WTC11 (cell line): ENCODE results near the gene CLK2.
"Not testable (repeated sequence)": the region's sequence is repeated elsewhere in the genome, so short reads cannot be mapped to it uniquely, and the experiment has no call there.

Source experiments
- ATF1 ChIP-seq: sonication (generic); formaldehyde crosslinking; IDR thresholded peaks from 2 replicates; pipeline ENCODE4 v1.8.1; 2023; ENCODE audit warnings: mild to moderate bottlenecking, moderate library complexity, missing genetic modification reagents
- CBFB ChIP-seq: sonication (generic); formaldehyde crosslinking; IDR thresholded peaks from 2 replicates; pipeline ENCODE4 v1.8.1; 2022; ENCODE audit warnings: mild to moderate bottlenecking, low read depth, missing genetic modification reagents
- ESRRA ChIP-seq: sonication (generic); formaldehyde crosslinking; IDR thresholded peaks from 2 replicates; pipeline ENCODE4 v1.8.1; 2022; ENCODE audit warnings: mild to moderate bottlenecking, missing genetic modification reagents, borderline replicate concordance
- ETV6 ChIP-seq: sonication (generic); formaldehyde crosslinking; IDR thresholded peaks from 2 replicates; pipeline ENCODE4 v1.8.1; 2022; ENCODE audit warnings: mild to moderate bottlenecking, missing genetic modification reagents
- GABPB1 ChIP-seq: sonication (generic); formaldehyde crosslinking; IDR thresholded peaks from 2 replicates; pipeline ENCODE4 v1.8.1; 2023; ENCODE audit warnings: mild to moderate bottlenecking, missing genetic modification reagents
- JUN ChIP-seq: sonication (generic); formaldehyde crosslinking; IDR thresholded peaks from 2 replicates; pipeline ENCODE4 v1.8.0; 2023; ENCODE audit warnings: mild to moderate bottlenecking, missing genetic modification reagents
- TEAD4 ChIP-seq: sonication (generic); formaldehyde crosslinking; IDR thresholded peaks from 2 replicates; pipeline ENCODE4 v1.8.0; 2022; ENCODE audit warnings: mild to moderate bottlenecking, missing genetic modification reagents
- ZNF263 ChIP-seq: sonication (generic); formaldehyde crosslinking; IDR thresholded peaks from 2 replicates; pipeline ENCODE4 v1.8.1; 2022; ENCODE audit warnings: low read depth, mild to moderate bottlenecking, moderate library complexity, missing genetic modification reagents
- TF ChIP-seq, protein P1 (sequence below): fragments of 200-600 bp; IDR thresholded peaks from 2 replicates; pipeline ENCODE4 v1.8.0; 2022; ENCODE audit warnings: antibody characterized with exemption
- TF ChIP-seq, protein P2 (sequence below): sonication (generic); formaldehyde crosslinking; IDR thresholded peaks from 2 replicates; pipeline ENCODE4 v1.8.0; 2023; ENCODE audit warnings: missing genetic modification reagents
- TF ChIP-seq, protein P3 (sequence below): sonication (generic); formaldehyde crosslinking; IDR thresholded peaks from 2 replicates; pipeline ENCODE4 v1.8.0; 2022; ENCODE audit warnings: missing genetic modification reagents

DNA sequence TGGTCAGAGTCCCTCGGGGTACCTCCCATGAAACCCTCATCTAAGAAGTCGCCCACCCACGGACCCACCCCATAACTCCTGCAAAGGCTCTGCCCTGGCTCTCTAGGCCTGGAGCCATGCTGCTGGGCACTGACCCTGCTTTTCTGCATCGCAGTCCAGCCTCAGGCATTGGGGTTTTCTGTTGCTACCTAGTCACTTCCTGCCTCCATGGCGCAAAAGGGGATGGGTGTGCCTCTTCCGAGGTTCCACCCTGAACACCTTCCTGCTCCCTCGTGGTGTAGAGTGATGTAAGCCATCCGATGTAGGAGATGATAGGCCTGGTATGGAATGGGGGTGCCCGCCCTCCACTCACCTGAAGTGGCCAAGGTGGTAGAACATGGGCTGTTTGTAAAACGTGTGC is 58.6 kb downstream of the CLK2 start:
- TF ChIP-seq TEAD4 (CRISPR knock-in tag); CBFB (CRISPR knock-in tag); ESRRA (CRISPR knock-in tag); ZNF263 (CRISPR knock-in tag); ETV6 (CRISPR knock-in tag); JUN; GABPB1 (CRISPR knock-in tag); ATF1 (CRISPR knock-in tag): not testable (repeated sequence)
- TF ChIP-seq, protein P1, sequence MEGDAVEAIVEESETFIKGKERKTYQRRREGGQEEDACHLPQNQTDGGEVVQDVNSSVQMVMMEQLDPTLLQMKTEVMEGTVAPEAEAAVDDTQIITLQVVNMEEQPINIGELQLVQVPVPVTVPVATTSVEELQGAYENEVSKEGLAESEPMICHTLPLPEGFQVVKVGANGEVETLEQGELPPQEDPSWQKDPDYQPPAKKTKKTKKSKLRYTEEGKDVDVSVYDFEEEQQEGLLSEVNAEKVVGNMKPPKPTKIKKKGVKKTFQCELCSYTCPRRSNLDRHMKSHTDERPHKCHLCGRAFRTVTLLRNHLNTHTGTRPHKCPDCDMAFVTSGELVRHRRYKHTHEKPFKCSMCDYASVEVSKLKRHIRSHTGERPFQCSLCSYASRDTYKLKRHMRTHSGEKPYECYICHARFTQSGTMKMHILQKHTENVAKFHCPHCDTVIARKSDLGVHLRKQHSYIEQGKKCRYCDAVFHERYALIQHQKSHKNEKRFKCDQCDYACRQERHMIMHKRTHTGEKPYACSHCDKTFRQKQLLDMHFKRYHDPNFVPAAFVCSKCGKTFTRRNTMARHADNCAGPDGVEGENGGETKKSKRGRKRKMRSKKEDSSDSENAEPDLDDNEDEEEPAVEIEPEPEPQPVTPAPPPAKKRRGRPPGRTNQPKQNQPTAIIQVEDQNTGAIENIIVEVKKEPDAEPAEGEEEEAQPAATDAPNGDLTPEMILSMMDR = not testable (repeated sequence)
- TF ChIP-seq, protein P2, sequence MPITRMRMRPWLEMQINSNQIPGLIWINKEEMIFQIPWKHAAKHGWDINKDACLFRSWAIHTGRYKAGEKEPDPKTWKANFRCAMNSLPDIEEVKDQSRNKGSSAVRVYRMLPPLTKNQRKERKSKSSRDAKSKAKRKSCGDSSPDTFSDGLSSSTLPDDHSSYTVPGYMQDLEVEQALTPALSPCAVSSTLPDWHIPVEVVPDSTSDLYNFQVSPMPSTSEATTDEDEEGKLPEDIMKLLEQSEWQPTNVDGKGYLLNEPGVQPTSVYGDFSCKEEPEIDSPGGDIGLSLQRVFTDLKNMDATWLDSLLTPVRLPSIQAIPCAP = not testable (repeated sequence)
- TF ChIP-seq, protein P3, sequence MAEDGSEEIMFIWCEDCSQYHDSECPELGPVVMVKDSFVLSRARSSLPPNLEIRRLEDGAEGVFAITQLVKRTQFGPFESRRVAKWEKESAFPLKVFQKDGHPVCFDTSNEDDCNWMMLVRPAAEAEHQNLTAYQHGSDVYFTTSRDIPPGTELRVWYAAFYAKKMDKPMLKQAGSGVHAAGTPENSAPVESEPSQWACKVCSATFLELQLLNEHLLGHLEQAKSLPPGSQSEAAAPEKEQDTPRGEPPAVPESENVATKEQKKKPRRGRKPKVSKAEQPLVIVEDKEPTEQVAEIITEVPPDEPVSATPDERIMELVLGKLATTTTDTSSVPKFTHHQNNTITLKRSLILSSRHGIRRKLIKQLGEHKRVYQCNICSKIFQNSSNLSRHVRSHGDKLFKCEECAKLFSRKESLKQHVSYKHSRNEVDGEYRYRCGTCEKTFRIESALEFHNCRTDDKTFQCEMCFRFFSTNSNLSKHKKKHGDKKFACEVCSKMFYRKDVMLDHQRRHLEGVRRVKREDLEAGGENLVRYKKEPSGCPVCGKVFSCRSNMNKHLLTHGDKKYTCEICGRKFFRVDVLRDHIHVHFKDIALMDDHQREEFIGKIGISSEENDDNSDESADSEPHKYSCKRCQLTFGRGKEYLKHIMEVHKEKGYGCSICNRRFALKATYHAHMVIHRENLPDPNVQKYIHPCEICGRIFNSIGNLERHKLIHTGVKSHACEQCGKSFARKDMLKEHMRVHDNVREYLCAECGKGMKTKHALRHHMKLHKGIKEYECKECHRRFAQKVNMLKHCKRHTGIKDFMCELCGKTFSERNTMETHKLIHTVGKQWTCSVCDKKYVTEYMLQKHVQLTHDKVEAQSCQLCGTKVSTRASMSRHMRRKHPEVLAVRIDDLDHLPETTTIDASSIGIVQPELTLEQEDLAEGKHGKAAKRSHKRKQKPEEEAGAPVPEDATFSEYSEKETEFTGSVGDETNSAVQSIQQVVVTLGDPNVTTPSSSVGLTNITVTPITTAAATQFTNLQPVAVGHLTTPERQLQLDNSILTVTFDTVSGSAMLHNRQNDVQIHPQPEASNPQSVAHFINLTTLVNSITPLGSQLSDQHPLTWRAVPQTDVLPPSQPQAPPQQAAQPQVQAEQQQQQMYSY = not testable (repeated sequence)
